H1 (cell line): ENCODE results near the gene ANKS1B. TPM values are rescaled to one million over a fixed set of nuclear protein-coding genes. Genes with fewer than 3 reads are reported as not detected.

Experiments
- CTCF ChIA-PET: fragments of 300-600 bp; sonication (Branson Sonifier 250); formaldehyde crosslinking; loops from one replicate; lab custom pipeline; 2021; ENCODE audit not compliant: partially characterized antibody; lab: Charles Lee
- POLR2A ChIA-PET: fragments of 300-600 bp; sonication (Branson Sonifier 250); formaldehyde crosslinking; loops from one replicate; lab custom pipeline; 2021; ENCODE audit warnings: inconsistent platforms; ENCODE audit not compliant: partially characterized antibody; lab: Charles Lee
- DNase-seq, 2 experiments: peaks; one replicate each; pipeline versions ENCODE4 v3.0.0 to v3.0.0-alpha.2; 2010 to 2022; ENCODE audit warnings: low spot score in 2 of 2, low read depth in 1 of 2, mixed read lengths in 1 of 2
- FAIRE-seq: peaks from 2 replicates; lab custom pipeline; 2011; peaks lifted over from hg19 to GRCh38; lab: Jason Lieb, UNC
- H2AFZ ChIP-seq: 2 replicates; pipeline ENCODE4 v1.8.1; 2012; ENCODE audit warnings: low read length, inconsistent platforms
- H2AK5ac ChIP-seq: 2 replicates; pipeline ENCODE4 v1.6.1; 2013; ENCODE audit warnings: low read depth, low read length
- H2BK120ac ChIP-seq: replicated peaks from 2 replicates; pipeline ENCODE3; 2013; ENCODE audit warnings: low read depth, low read length, inconsistent platforms
- H2BK12ac ChIP-seq: 2 replicates; pipeline ENCODE4 v1.6.1; 2013; ENCODE audit warnings: low read depth, low read length
- H2BK15ac ChIP-seq: 2 replicates; pipeline ENCODE4 v1.6.1; 2013; ENCODE audit warnings: low read length
- H2BK20ac ChIP-seq: 2 replicates; pipeline ENCODE4 v1.6.1; 2013; ENCODE audit warnings: low read length
- H2BK5ac ChIP-seq: 2 replicates; pipeline ENCODE4 v1.6.1; 2013; ENCODE audit warnings: low read depth, low read length
- H3K14ac ChIP-seq: 2 replicates; pipeline ENCODE4 v1.6.1; 2013; ENCODE audit warnings: inconsistent platforms; ENCODE audit not compliant: insufficient read length
- H3K18ac ChIP-seq: 2 replicates; pipeline ENCODE4 v1.6.1; 2013; ENCODE audit warnings: low read length; ENCODE audit errors: extremely low read depth
- H3K23ac ChIP-seq: 2 replicates; pipeline ENCODE4 v1.6.1; 2013; ENCODE audit warnings: inconsistent platforms; ENCODE audit not compliant: insufficient read length
- H3K23me2 ChIP-seq: 2 replicates; pipeline ENCODE4 v1.6.1; 2013; ENCODE audit warnings: low read depth, low read length
- H3K27ac ChIP-seq: 2 replicates; pipeline ENCODE4 v1.6.1; 2011; ENCODE audit warnings: low read depth, low read length, inconsistent platforms
- H3K27me3 ChIP-seq, 4 experiments: replicated peaks in 1 of 4; 1 replicate in 1 of 4; 2 replicates in 3 of 4; pipeline versions ENCODE4 v1.6.1 to v1.8.1; 2011 to 2013; ENCODE audit warnings: low read length in 3 of 4, mild to moderate bottlenecking in 3 of 4, inconsistent platforms in 2 of 4, mixed read lengths in 2 of 4, moderate library complexity in 1 of 4; ENCODE audit not compliant: control insufficient read depth in 3 of 4, insufficient read depth in 3 of 4; ENCODE audit errors: extremely low read depth in 1 of 4
- H3K36me3 ChIP-seq, 4 experiments: 2 replicates each; pipeline versions ENCODE4 v1.6.1 to v1.8.1; 2011 to 2013; ENCODE audit warnings: mild to moderate bottlenecking in 4 of 4, low read length in 3 of 4, moderate library complexity in 2 of 4, control low read depth in 1 of 4, inconsistent platforms in 1 of 4; ENCODE audit not compliant: insufficient read depth in 4 of 4, control insufficient read depth in 2 of 4
- H3K4ac ChIP-seq: replicated peaks from 2 replicates; pipeline ENCODE3; 2013; ENCODE audit warnings: low read length, low read depth, mixed read lengths, inconsistent platforms; ENCODE audit not compliant: insufficient read length
- H3K4me1 ChIP-seq, 4 experiments: replicated peaks in 1 of 4; 1 replicate in 1 of 4; 2 replicates in 3 of 4; pipeline versions ENCODE4 v1.6.1 to v1.8.1; 2011 to 2013; ENCODE audit warnings: low read length in 3 of 4, inconsistent platforms in 2 of 4, mixed read lengths in 1 of 4; ENCODE audit not compliant: insufficient read depth in 4 of 4, control insufficient read depth in 3 of 4
- H3K4me2 ChIP-seq, 2 experiments: 2 replicates each; pipeline versions ENCODE4 v1.6.1 to v1.8.1; 2011 to 2013; ENCODE audit warnings: low read depth in 2 of 2, low read length in 2 of 2, control low read depth in 1 of 2, inconsistent platforms in 1 of 2, mild to moderate bottlenecking in 1 of 2; ENCODE audit not compliant: insufficient read depth in 1 of 2
- H3K4me3 ChIP-seq, 4 experiments: fragments of 200-600, 300-600 bp in 1 of 4; sonication (generic), shearing (Covaris generic), sonication (Bioruptor Twin) in 1 of 4; 2 replicates each; pipeline versions ENCODE4 v1.5.1 to v1.8.1; 2011 to 2016; ENCODE audit warnings: low read length in 4 of 4, low read depth in 3 of 4, control low read depth in 2 of 4, inconsistent platforms in 2 of 4, mild to moderate bottlenecking in 2 of 4, mixed read lengths in 1 of 4, moderate library complexity in 1 of 4; ENCODE audit not compliant: insufficient read depth in 2 of 4; ENCODE audit errors: extremely low read depth in 1 of 4
- H3K56ac ChIP-seq: replicated peaks from 2 replicates; pipeline ENCODE3; 2013; ENCODE audit warnings: low read depth, mild to moderate bottlenecking, mixed read lengths, low read length, inconsistent platforms; ENCODE audit not compliant: insufficient read length
- H3K79me1 ChIP-seq: 2 replicates; pipeline ENCODE4 v1.6.1; 2013; ENCODE audit warnings: low read depth, low read length, control low read depth
- H3K79me2 ChIP-seq, 2 experiments: 2 replicates each; pipeline versions ENCODE4 v1.6.1 to v1.8.1; 2012 to 2013; ENCODE audit warnings: low read length in 2 of 2, mild to moderate bottlenecking in 2 of 2, inconsistent platforms in 1 of 2; ENCODE audit not compliant: insufficient read depth in 2 of 2, control insufficient read depth in 1 of 2
- H3K9ac ChIP-seq, 4 experiments: replicated peaks in 1 of 4; 1 replicate in 1 of 4; 2 replicates in 3 of 4; pipeline versions ENCODE4 v1.6.1 to v1.8.1; 2011 to 2013; ENCODE audit warnings: low read depth in 3 of 4, low read length in 3 of 4, control low read depth in 2 of 4, mild to moderate bottlenecking in 2 of 4, moderate library complexity in 2 of 4, inconsistent platforms in 1 of 4; ENCODE audit errors: extremely low read depth in 1 of 4
- H3K9me3 ChIP-seq, 2 experiments: 2 replicates each; pipeline versions ENCODE4 v1.6.1 to v1.8.1; 2012 to 2013; ENCODE audit warnings: mild to moderate bottlenecking in 2 of 2, moderate library complexity in 2 of 2, control low read depth in 1 of 2, inconsistent platforms in 1 of 2, low read depth in 1 of 2, low read length in 1 of 2, mixed read lengths in 1 of 2; ENCODE audit not compliant: insufficient read depth in 2 of 2
- H4K20me1 ChIP-seq, 2 experiments: replicated peaks in 1 of 2; 2 replicates each; pipeline versions ENCODE3 to v1.8.1; 2011 to 2013; ENCODE audit warnings: inconsistent platforms in 2 of 2, low read length in 2 of 2, mild to moderate bottlenecking in 1 of 2; ENCODE audit not compliant: insufficient read depth in 2 of 2, control insufficient read depth in 1 of 2
- H4K5ac ChIP-seq: 2 replicates; pipeline ENCODE4 v1.6.1; 2013; ENCODE audit warnings: low read length, low read depth, mixed read lengths, inconsistent platforms; ENCODE audit not compliant: insufficient read length
- H4K8ac ChIP-seq: 2 replicates; pipeline ENCODE4 v1.8.0; 2013; ENCODE audit warnings: mild to moderate bottlenecking, moderate library complexity, low read length, inconsistent platforms; ENCODE audit not compliant: insufficient read depth; ENCODE audit errors: extremely low read depth
- H4K91ac ChIP-seq: replicated peaks from 2 replicates; pipeline ENCODE3; 2013; ENCODE audit warnings: low read length, mixed read lengths, inconsistent platforms; ENCODE audit not compliant: insufficient read length
- CBX5 ChIP-seq: fragments of 300-800, 300-1000 bp; sonication (generic); IDR thresholded peaks from 2 replicates; pipeline ENCODE4 v1.7.1; 2016; ENCODE audit warnings: antibody characterized with exemption, low read length, low read depth
- CEBPB ChIP-seq: IDR thresholded peaks from 2 replicates; pipeline ENCODE4 v1.6.1; 2012; ENCODE audit warnings: low read depth, low read length
- EP300 ChIP-seq, 2 experiments: IDR thresholded peaks; 1 replicate in 1 of 2; 2 replicates in 1 of 2; pipeline ENCODE4 v1.6.1; 2011 to 2012; ENCODE audit warnings: low read depth in 2 of 2, low read length in 2 of 2, mild to moderate bottlenecking in 2 of 2, borderline replicate concordance in 1 of 2, inconsistent platforms in 1 of 2, moderate library complexity in 1 of 2
- EZH2 ChIP-seq: fragments of 200-600 bp; sonication (generic); IDR thresholded peaks from 2 replicates; pipeline ENCODE4 v1.7.1; 2012; ENCODE audit warnings: low read depth, mild to moderate bottlenecking, moderate library complexity, low read length, inconsistent platforms; ENCODE audit not compliant: severe bottlenecking
- JUN ChIP-seq: IDR thresholded peaks from 2 replicates; pipeline ENCODE4 v1.6.1; 2011; ENCODE audit warnings: low read depth, mild to moderate bottlenecking, improper control_type of control experiment, low read length
- MAFK ChIP-seq: IDR thresholded peaks from 2 replicates; pipeline ENCODE4 v1.6.1; 2012; ENCODE audit warnings: low read depth, mild to moderate bottlenecking, improper control_type of control experiment, low read length
- POLR2A ChIP-seq, 2 experiments: IDR thresholded peaks; 1 replicate in 1 of 2; 2 replicates in 1 of 2; pipeline ENCODE4 v1.6.1; 2011; ENCODE audit warnings: low read depth in 2 of 2, low read length in 2 of 2, mild to moderate bottlenecking in 2 of 2; ENCODE audit errors: control extremely low read depth in 1 of 2
- RNF2 ChIP-seq: fragments of 200-900, 300-1000 bp; sonication (generic); IDR thresholded peaks from 2 replicates; pipeline ENCODE4 v1.7.1; 2016; ENCODE audit warnings: borderline replicate concordance, low read depth, mild to moderate bottlenecking, antibody characterized with exemption, low read length; ENCODE audit not compliant: poor library complexity, severe bottlenecking; ENCODE audit errors: missing control alignments
- SIRT6 ChIP-seq: IDR thresholded peaks from one replicate; pipeline ENCODE4 v1.7.1; 2012; ENCODE audit warnings: low read length, inconsistent platforms
- SP2 ChIP-seq: IDR thresholded peaks from 2 replicates; pipeline ENCODE4 v1.6.1; 2012; ENCODE audit warnings: mild to moderate bottlenecking, low read length, inconsistent platforms
- SRF ChIP-seq: IDR thresholded peaks from 2 replicates; pipeline ENCODE4 v1.6.1; 2011; ENCODE audit warnings: mild to moderate bottlenecking, low read depth, low read length, moderate library complexity
- SUZ12 ChIP-seq: fragments of 200-600 bp; sonication (generic); IDR thresholded peaks from 2 replicates; pipeline ENCODE4 v1.6.1; 2012; ENCODE audit warnings: mild to moderate bottlenecking, inconsistent platforms, low read length, moderate library complexity, mixed read lengths
- TEAD4 ChIP-seq: IDR thresholded peaks from 2 replicates; pipeline ENCODE4 v1.6.1; 2012; ENCODE audit warnings: low read depth, low read length, inconsistent platforms, mixed read lengths
- YY1 ChIP-seq: IDR thresholded peaks from 2 replicates; pipeline ENCODE4 v1.6.1; 2011; ENCODE audit warnings: low read depth, mild to moderate bottlenecking, low read length
- polyA plus RNA-seq, 7 experiments: library from polyadenylated mRNA; depleted of rRNA in 3 of 7; stranded (reverse) in 5 of 7; unstranded in 2 of 7; fragments of >200 nt in 5 of 7; fragments of 200-250 nt in 2 of 7; gene quantifications; 1 replicate in 5 of 7; 2 replicates in 1 of 7; 4 replicates in 1 of 7; pipeline versions ENCODE4 v1.2.1 to v1.2.3, GENCODE V29; 2011 to 2013; ENCODE audit warnings: missing spikeins in 2 of 7, mixed read lengths in 2 of 7
- total RNA-seq: library from RNA; stranded (reverse); fragmentation: NEBNext Ultra II Directional; extraction: Animal tissue kit (Norgen Biotek cat#: 25700); gene quantifications from 2 replicates; pipeline ENCODE4 v1.2.1, GENCODE V29; 2021
- TF ChIP-seq, protein P1 (sequence below): IDR thresholded peaks from 2 replicates; pipeline ENCODE4 v1.6.1; 2012; ENCODE audit warnings: inconsistent platforms

ANKS1B gene
- total and polyA plus RNA-seq, 2 of the 8 experiments (the other 6 are each of a cell fraction or from before 2014, with no cell fraction given), result 2.7 to 6.1 TPM

DNA sequence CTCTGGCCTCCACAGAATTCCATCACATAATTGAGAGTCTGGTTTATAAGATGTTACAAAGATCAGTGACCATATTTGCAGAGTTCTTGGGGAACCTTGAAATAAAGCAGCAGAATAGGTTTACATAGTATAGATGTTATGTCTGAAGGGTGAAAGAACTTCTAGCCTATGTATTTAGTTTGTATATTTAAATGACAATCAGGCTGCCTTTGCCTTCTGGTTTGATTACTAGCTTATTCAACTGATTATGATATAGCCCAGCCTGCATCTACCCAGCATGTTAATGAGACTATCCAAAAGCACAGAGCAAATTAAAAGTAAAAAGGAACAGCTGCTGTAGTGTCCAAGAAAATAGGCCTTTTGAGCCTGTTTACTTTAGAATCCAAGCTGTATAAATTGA is 1254.3 kb downstream of the ANKS1B start:
- no peak overlapping the region for H2BK20ac ChIP-seq
- no peak overlapping the region for H2BK5ac ChIP-seq
- ChIA-PET CTCF (interaction anchor here (0.6 to 6.7 kb wide), 9 partner anchors 11 to 268 kb away, joined by 3 to 57 read pairs (median 4); no protein-coding TSS in a partner anchor), POLR2A (interaction anchor here (1.4 kb wide), 1 partner anchor 12 kb away, joined by 3 read pairs; no protein-coding TSS in a partner anchor)
- no peak overlapping the region for H3K4ac ChIP-seq
- H2AK5ac ChIP-seq, result no peak overlapping the region
- no peak overlapping the region for H4K8ac ChIP-seq
- H3K23ac ChIP-seq, result no peak overlapping the region
- no peak overlapping the region for H3K4me3 ChIP-seq
- H3K79me1 ChIP-seq, result no peaks in the 10 kb centered on the region
- H3K27ac ChIP-seq, result no peak overlapping the region
- no peak overlapping the region for H3K9ac ChIP-seq
- H2AFZ ChIP-seq, result no peak overlapping the region
- no peak overlapping the region for H3K4me2 ChIP-seq
- no peak overlapping the region for H3K18ac ChIP-seq
- no peak overlapping the region for H4K91ac ChIP-seq
- no peak overlapping the region for H4K5ac ChIP-seq
- H3K56ac ChIP-seq, result no peak overlapping the region
- FAIRE-seq (no peak), DNase-seq (no peak)
- no peak overlapping the region for H2BK12ac ChIP-seq
- H3K9me3 ChIP-seq, result no peaks in the 10 kb centered on the region
- peaks cover 0 to 3% (median 0%) of the 10 kb centered on the region in 4 experiments; a peak in 3 of 8 replicates for H3K36me3 ChIP-seq
- H2BK120ac ChIP-seq, result no peak overlapping the region
- H3K79me2 ChIP-seq, result no peaks in the 10 kb centered on the region
- H3K27me3 ChIP-seq, result no peaks in the 10 kb centered on the region
- H3K14ac ChIP-seq, result no peak overlapping the region
- no peaks in the 10 kb centered on the region for H4K20me1 ChIP-seq
- H2BK15ac ChIP-seq, result no peak overlapping the region
- H3K4me1 ChIP-seq, result no peaks in the 10 kb centered on the region
- H3K23me2 ChIP-seq, result no peaks in the 10 kb centered on the region
- TF ChIP-seq POLR2A (IDR thresholded peaks at IDR 0.05; ENCODE audit: control extremely low read depth in 1 of 2, low read depth in 2 of 2, low read length in 2 of 2) (no peak), JUN (no peak), YY1 (no peak), EP300 (IDR thresholded peaks at IDR 0.05; ENCODE audit: borderline replicate concordance in 1 of 2, low read depth in 2 of 2, low read length in 2 of 2) (no peak), EZH2 (no peak), SRF (no peak), SIRT6 (no peak), SP2 (no peak), TEAD4 (no peak), CBX5 (no peak), MAFK (no peak), CEBPB (no peak), RNF2 (no peak), SUZ12 (no peak)
- TF ChIP-seq, protein P1, sequence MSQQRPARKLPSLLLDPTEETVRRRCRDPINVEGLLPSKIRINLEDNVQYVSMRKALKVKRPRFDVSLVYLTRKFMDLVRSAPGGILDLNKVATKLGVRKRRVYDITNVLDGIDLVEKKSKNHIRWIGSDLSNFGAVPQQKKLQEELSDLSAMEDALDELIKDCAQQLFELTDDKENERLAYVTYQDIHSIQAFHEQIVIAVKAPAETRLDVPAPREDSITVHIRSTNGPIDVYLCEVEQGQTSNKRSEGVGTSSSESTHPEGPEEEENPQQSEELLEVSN, result no peak
